Keratinocyte (primary cell): ENCODE data around the gene DKC1.
"Not testable (repeated sequence)": the region's sequence is repeated elsewhere in the genome, so short reads cannot be mapped to it uniquely, and the experiment has no call there.

Experiments
- CTCF ChIP-seq, 3 experiments: IDR thresholded peaks in 1 of 3; conservative IDR thresholded peaks in 1 of 3; optimal IDR thresholded peaks in 1 of 3; 2 replicates in 2 of 3; 3 replicates in 1 of 3; pipeline versions ENCODE3 to v1.5.1; 2011; ENCODE audit warnings: low read length in 3 of 3, mild to moderate bottlenecking in 3 of 3, moderate library complexity in 2 of 3, control low read depth in 1 of 3, inconsistent platforms in 1 of 3; ENCODE audit not compliant: insufficient read depth in 2 of 3; ENCODE audit errors: extremely low read depth in 1 of 3
- EZH2 ChIP-seq: IDR thresholded peaks from one replicate; pipeline ENCODE4 v1.6.1; 2012; ENCODE audit warnings: inconsistent platforms, mild to moderate bottlenecking, low read length, moderate library complexity

- TF ChIP-seq CTCF (optimal IDR thresholded peaks at IDR 0.05 in 1 of 3, IDR thresholded peaks at IDR 0.05 in 1 of 3, conservative IDR thresholded peaks at IDR 0.05 in 1 of 3; ENCODE audit: extremely low read depth in 1 of 3, insufficient read depth in 2 of 3, low read length in 3 of 3); EZH2: not testable (repeated sequence)
Observed at GRCh38 chrX:154825586-154825985, 62.9 kb downstream of the DKC1 start.
